Measurements from ENCODE around the gene RIN3. TPM values are rescaled to one million over a fixed set of nuclear protein-coding genes. Genes with fewer than 3 reads are reported as not detected.
A peak's percentile ranks its signal among the peaks of the same experiment; 100 is the strongest.
"Not testable (repeated sequence)": the region's sequence is repeated elsewhere in the genome, so short reads cannot be mapped to it uniquely, and the experiment has no call there.

The RIN3 gene
- total RNA-seq, 4 donors from 2014 or later = 2.1 to 10.4 (median 7.2) TPM

DNA sequence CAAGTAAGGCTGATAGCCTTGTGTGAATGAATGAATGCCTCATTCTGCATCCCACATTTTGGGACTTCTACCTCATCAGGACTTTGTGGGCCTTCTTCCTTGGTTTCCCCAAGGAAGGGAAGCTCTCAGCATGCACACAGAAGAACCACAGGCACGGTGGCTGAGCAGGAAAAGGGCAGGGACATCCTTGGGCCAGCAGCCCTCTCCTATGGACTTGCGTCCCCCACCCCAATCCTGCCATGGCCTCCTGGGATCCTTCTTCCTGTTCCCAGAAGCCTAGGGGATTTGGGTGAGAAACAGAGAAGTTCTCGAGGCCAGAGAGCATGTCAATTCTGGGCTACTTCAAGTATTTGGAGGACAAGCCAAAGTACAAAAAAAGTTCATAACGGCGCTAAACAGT, 165.2 kb downstream of the RIN3 start:
- H3K4me1 ChIP-seq = peaks cover 6% of the 10 kb centered on the region
- 80% methylated on average over 5 of the region's 5 CpGs for WGBS
- H3K4me3 ChIP-seq = no peak overlapping the region
- TF ChIP-seq, protein P1, sequence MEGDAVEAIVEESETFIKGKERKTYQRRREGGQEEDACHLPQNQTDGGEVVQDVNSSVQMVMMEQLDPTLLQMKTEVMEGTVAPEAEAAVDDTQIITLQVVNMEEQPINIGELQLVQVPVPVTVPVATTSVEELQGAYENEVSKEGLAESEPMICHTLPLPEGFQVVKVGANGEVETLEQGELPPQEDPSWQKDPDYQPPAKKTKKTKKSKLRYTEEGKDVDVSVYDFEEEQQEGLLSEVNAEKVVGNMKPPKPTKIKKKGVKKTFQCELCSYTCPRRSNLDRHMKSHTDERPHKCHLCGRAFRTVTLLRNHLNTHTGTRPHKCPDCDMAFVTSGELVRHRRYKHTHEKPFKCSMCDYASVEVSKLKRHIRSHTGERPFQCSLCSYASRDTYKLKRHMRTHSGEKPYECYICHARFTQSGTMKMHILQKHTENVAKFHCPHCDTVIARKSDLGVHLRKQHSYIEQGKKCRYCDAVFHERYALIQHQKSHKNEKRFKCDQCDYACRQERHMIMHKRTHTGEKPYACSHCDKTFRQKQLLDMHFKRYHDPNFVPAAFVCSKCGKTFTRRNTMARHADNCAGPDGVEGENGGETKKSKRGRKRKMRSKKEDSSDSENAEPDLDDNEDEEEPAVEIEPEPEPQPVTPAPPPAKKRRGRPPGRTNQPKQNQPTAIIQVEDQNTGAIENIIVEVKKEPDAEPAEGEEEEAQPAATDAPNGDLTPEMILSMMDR (IDR thresholded peaks at IDR 0.05) = no peak
- no peak for TF ChIP-seq POLR2A (IDR thresholded peaks at IDR 0.05)
- TF ChIP-seq POLR2AphosphoS5 (IDR thresholded peaks at IDR 0.05) = no peak
- TF ChIP-seq EP300 (IDR thresholded peaks at IDR 0.05) = no peak
- no peaks in the 10 kb centered on the region for H3K9me3 ChIP-seq
- DNase-seq (ENCODE audit: low spot score in 2 of 2) = no peak
- no peak overlapping the region for H3K27ac ChIP-seq
- H3K27me3 ChIP-seq = no peaks in the 10 kb centered on the region
- H3K36me3 ChIP-seq = peaks cover 34% of the 10 kb centered on the region

GRCh38 chr14:92679246-92679645, 165.7 kb downstream of the RIN3 start:
- DNase-seq (ENCODE audit: low spot score in 2 of 2) = no peak
- H3K4me1 ChIP-seq = peaks cover 6% of the 10 kb centered on the region
- TF ChIP-seq, protein P1 (IDR thresholded peaks at IDR 0.05) = no peak
- TF ChIP-seq POLR2AphosphoS5 (IDR thresholded peaks at IDR 0.05) (no peak), EP300 (IDR thresholded peaks at IDR 0.05) (no peak), POLR2A (IDR thresholded peaks at IDR 0.05) (no peak)
- no peaks in the 10 kb centered on the region for H3K9me3 ChIP-seq
- H3K27ac ChIP-seq = no peak overlapping the region
- H3K36me3 ChIP-seq = peaks cover 34% of the 10 kb centered on the region
- H3K4me3 ChIP-seq = no peak overlapping the region
- no peaks in the 10 kb centered on the region for H3K27me3 ChIP-seq
- WGBS = 88% methylated on average over 3 of the region's 4 CpGs

GRCh38 chr14:92680330-92680729, 166.7 kb downstream of the RIN3 start:
- not testable (repeated sequence) for H3K27me3 ChIP-seq; H3K27ac ChIP-seq; H3K4me1 ChIP-seq; DNase-seq (ENCODE audit: low spot score in 2 of 2); H3K9me3 ChIP-seq; H3K4me3 ChIP-seq
- peaks cover 44% of the 10 kb centered on the region for H3K36me3 ChIP-seq
- WGBS = 98% methylated on average over 3 of the region's 4 CpGs

- TF ChIP-seq POLR2A (IDR thresholded peaks at IDR 0.05) = no peak
- TF ChIP-seq, protein P1 (IDR thresholded peaks at IDR 0.05) = peak; percentile 83 to 84
- no peak for DNase-seq (ENCODE audit: low spot score in 2 of 2)
- H3K9me3 ChIP-seq = no peaks in the 10 kb centered on the region
- peaks cover 50% of the 10 kb centered on the region for H3K36me3 ChIP-seq
- H3K4me1 ChIP-seq = peaks cover 6% of the 10 kb centered on the region
- H3K27ac ChIP-seq = no peak overlapping the region
- WGBS = 36% methylated on average over 11 of the region's 13 CpGs
- H3K27me3 ChIP-seq = no peaks in the 10 kb centered on the region
- no peak overlapping the region for H3K4me3 ChIP-seq
Observed at GRCh38 chr14:92680781-92681650, 167.4 kb downstream of the RIN3 start.

DNA sequence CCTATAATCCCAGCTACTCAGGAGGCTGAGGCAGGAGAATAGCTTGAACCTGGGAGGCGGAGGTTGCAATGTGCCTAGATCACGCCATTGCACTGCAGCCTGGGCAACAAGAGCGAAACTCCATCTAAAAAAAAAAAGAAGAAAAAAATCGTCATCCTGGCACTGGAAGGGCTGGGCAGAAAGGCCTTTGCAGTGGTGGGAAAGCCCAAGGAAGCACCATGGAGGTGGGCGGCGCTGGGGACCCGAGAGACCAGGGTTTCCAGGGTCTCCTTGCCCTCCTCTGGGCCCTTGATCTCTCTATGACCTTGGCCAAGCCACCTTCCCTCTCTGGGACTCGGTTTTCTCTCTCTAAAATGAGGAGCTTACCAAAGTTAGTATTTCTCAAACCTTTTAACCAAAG, 169.5 kb downstream of the RIN3 start:
- Histone ChIP-seq H3K4me3 (no peak overlapping the region), H3K4me1 (peaks cover 22% of the 10 kb centered on the region), H3K9me3 (no peaks in the 10 kb centered on the region), H3K27ac (no peak overlapping the region), H3K36me3 (peaks cover 42% of the 10 kb centered on the region), H3K27me3 (no peaks in the 10 kb centered on the region)
- WGBS = 91% methylated on average over 8 of the region's 8 CpGs
- TF ChIP-seq POLR2A (IDR thresholded peaks at IDR 0.05) (no peak), EP300 (IDR thresholded peaks at IDR 0.05) (no peak), POLR2AphosphoS5 (IDR thresholded peaks at IDR 0.05) (no peak)
- TF ChIP-seq, protein P1 (IDR thresholded peaks at IDR 0.05) = no peak
- DNase-seq (ENCODE audit: low spot score in 2 of 2) = no peak

All from suprapubic skin (tissue), 4 donors.